Ovary (tissue), 3 donors: ENCODE results near the gene TMEM135.

ENCODE experiments used
- CTCF ChIP-seq, 3 donors: fragments of 450-650 bp in 2 of 3; fragments of 200-600 bp in 1 of 3; IDR thresholded peaks; one replicate each; pipeline versions ENCODE4 v1.5.1 to v1.8.0; 2016 to 2022; ENCODE audit warnings: antibody characterized with exemption in 3 of 3, mild to moderate bottlenecking in 1 of 3
- EP300 ChIP-seq: sonication (generic); formaldehyde crosslinking; IDR thresholded peaks from one replicate; pipeline ENCODE4 v1.6.1; 2017; ENCODE audit warnings: antibody characterized with exemption
- POLR2A ChIP-seq: fragments of 450-650 bp; IDR thresholded peaks from one replicate; pipeline ENCODE4 v1.6.1; 2017; ENCODE audit warnings: antibody characterized with exemption, mild to moderate bottlenecking, moderate library complexity
- donor health status: DM: no; HTN: no; CAD: no.

DNA sequence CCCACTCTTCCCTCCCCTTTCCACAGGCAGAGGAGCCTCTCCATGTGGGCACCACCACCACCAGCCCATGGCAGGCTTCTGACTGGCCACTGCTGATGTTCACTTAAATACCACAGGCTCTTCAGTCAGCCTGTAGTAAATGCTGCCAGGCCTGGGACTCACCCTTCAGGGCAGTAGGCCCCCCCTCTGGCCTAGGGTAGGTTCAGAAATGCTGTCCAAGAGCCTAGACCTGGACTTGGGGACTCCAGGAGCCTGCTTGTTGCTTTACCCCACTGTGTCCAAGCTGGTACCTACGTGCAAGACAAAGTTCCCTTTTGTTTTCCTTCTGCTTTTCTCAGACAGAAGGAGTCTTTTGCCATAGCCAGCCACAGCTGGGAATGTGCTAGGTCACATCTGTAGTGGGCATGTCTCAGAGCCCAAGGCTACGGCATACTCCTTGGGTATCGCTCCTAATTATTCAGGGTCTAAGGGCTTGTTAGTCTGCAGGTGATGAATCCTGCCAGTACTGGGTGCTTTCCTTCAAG lies 38.6 kb downstream of the TMEM135 start:
- TF ChIP-seq CTCF (IDR thresholded peaks at IDR 0.05): no peak
- no peak for TF ChIP-seq POLR2A
- TF ChIP-seq EP300: no peak
